Measurements from ENCODE around the gene TNFSF8. TPM values are rescaled to one million over a fixed set of nuclear protein-coding genes. Genes with fewer than 3 reads are reported as not detected.

TNFSF8 gene
- total RNA-seq, 1 experiment from 2014 or later = not detected

DNA sequence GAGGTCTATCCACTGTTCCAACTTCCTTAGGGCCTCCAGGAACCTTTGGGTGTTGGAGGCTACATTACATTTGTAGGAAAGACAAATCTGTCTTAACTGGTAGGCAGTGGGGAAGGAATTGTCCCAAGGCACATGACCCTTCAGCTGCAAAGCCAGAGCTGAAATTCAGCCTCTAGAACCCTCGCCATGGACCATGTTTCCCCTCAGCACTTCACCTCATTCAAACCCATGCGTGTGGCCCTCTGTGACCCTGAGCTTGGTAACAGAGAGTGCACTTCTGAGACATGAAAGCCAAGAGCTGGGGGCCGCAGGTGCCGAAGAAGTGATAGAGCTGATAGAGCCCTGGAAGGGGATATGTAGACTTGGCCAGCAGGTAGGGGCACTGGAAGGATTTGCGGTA is 17.2 kb downstream of the TNFSF8 start:
- DNase-seq (ENCODE audit: low read depth, low spot score) = no peak
- in situ Hi-C loops (cut with HindIII; ENCODE audit: low pct_unique_long_range_greater_than_20kb, low sequenced_read_pairs) = no loop called here

DNA sequence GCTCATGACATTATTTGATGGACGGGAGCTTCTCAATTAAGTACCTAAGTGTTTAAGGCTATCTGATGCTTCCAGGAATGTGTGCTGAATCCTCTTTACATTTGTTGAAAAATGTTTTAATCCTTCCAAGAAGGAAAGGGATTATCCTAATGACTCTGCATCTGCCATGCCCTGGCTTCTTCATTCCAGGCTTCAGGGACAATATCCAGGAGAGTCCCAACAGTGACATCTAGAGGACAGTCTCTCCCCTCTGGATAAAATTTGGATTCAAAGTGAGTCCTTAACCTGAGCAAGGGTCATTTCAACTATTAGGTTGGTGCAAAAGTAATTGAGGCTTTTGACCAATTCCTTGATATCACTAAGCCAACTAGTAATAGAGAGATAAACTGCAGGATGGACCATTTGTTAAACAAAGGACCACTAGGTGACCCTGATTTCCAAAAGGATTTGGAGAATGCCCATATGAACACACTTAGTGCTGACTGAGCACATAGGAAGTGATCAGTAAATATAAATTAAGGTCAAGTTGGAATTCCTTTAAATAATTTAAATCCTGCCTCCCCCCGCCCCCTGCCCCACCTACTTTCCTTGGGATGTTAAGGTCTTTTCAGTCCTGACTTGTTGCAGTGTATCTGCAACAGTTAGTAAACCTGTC is 19.1 kb downstream of the TNFSF8 start:
- peak; percentile 73 for DNase-seq (ENCODE audit: low read depth, low spot score)
- in situ Hi-C loops (cut with HindIII; ENCODE audit: low pct_unique_long_range_greater_than_20kb, low sequenced_read_pairs) = no loop called here

- DNase-seq (ENCODE audit: low read depth, low spot score) = no peak
- in situ Hi-C loops (cut with HindIII; ENCODE audit: low pct_unique_long_range_greater_than_20kb, low sequenced_read_pairs) = no loop called here
Measured at GRCh38 chr9:114910541-114910940, 19.9 kb downstream of the TNFSF8 start.

DNA sequence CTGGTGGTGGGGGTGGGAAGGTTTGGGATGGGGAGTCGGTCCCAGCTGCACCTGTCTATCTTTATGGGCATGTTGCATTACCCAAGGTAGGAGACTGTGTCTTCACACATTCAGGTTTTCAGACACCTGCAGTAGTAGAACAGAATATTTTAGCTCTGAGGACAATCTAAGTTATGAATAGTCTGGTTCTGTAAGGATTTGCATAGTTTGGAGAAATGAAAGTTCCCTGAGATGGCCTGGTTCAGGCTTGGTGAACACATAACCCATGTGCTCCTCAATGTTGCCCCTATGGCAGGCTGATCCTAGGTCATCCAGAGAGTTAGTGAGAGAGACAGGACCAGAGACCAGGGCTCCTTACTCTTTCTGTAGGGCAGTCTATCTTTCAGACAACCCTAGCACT is 20.7 kb downstream of the TNFSF8 start:
- no peak for DNase-seq (ENCODE audit: low read depth, low spot score)
- in situ Hi-C loops (cut with HindIII; ENCODE audit: low pct_unique_long_range_greater_than_20kb, low sequenced_read_pairs) = no loop called here

GRCh38 chr9:114908805-114909448 is 21.5 kb downstream of the TNFSF8 start:
- in situ Hi-C loops (cut with HindIII; ENCODE audit: low pct_unique_long_range_greater_than_20kb, low sequenced_read_pairs) = no loop called here

DNA sequence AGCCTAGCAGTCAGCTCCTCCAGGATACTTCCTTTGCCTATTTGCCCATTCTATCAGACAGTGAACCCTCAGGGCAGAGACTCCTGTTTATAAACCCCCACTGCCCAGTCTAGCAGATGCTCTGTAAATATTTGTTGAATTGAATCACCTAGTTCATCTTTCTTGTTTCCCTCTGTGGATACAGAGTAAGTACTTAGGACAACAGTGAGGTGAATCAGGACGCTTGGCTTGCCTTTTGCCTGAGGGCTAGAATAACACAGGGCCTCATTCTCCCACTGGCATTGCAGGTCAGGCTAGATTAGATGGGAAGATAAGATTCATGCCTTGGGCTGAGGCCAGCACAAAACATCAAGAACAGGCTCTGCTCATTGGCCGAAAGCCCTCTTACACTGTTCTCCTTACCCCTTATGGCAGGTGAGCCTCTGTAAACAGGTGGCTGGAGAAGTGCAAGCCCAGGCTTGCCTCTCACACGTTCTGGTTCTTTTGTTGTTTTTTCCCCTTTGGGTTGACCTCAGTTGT is 22.2 kb downstream of the TNFSF8 start:
- in situ Hi-C loops (cut with HindIII; ENCODE audit: low pct_unique_long_range_greater_than_20kb, low sequenced_read_pairs) = no loop called here
- DNase-seq (ENCODE audit: low read depth, low spot score) = no peak

More at GRCh38 chr9:114908805-114909448, 21.5 kb downstream of the TNFSF8 start:
- no peak for DNase-seq (ENCODE audit: low read depth, low spot score)

DNA sequence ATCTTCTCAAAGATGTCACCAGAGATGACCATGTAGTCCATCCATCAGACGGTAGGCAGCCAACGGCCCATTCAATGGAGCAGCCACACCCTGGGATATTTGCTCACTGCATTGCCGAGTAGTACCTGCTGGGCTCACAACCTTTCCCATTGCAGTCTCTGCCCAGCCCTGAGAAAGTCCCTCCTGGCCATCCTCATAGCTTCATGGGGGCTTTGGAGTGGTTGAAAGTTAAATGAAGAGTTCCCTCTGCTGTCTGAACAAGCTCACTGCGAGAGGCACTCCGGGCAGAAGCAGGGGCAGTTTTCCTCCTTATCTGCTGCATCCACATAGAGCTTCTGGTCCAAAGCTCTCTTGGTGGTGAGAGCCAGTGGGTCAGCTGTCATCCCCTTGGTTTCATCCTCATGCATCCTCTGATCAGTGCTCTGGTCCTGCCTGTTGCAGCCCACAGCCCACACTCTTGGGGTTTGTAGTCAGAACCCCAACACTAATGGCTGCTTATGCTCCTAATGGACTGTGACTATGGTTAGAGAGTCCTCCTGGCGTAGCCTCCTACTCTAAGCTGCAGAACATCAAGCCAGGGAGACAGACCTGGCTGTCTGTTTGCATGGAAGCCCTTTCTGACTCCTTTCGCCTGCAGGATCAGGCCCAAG is 23.3 kb downstream of the TNFSF8 start:
- DNase-seq (ENCODE audit: low read depth, low spot score) = peak; percentile 69
- in situ Hi-C loops (cut with HindIII; ENCODE audit: low pct_unique_long_range_greater_than_20kb, low sequenced_read_pairs) = no loop called here

GRCh38 chr9:114905170-114905940 is 25.0 kb downstream of the TNFSF8 start:
- in situ Hi-C loops (cut with HindIII; ENCODE audit: low pct_unique_long_range_greater_than_20kb, low sequenced_read_pairs) = no loop called here

GRCh38 chr9:114902786-114903524 is 27.4 kb downstream of the TNFSF8 start:
- in situ Hi-C loops (cut with HindIII; ENCODE audit: low pct_unique_long_range_greater_than_20kb, low sequenced_read_pairs) = no loop called here
- no peak for DNase-seq (ENCODE audit: low read depth, low spot score)

More at GRCh38 chr9:114905170-114905940, 25.0 kb downstream of the TNFSF8 start:
- DNase-seq (ENCODE audit: low read depth, low spot score) = no peak

- DNase-seq (ENCODE audit: low read depth, low spot score) = no peak
- in situ Hi-C loops (cut with HindIII; ENCODE audit: low pct_unique_long_range_greater_than_20kb, low sequenced_read_pairs) = no loop called here
Measured at GRCh38 chr9:114900942-114901802, 29.2 kb downstream of the TNFSF8 start.

DNA sequence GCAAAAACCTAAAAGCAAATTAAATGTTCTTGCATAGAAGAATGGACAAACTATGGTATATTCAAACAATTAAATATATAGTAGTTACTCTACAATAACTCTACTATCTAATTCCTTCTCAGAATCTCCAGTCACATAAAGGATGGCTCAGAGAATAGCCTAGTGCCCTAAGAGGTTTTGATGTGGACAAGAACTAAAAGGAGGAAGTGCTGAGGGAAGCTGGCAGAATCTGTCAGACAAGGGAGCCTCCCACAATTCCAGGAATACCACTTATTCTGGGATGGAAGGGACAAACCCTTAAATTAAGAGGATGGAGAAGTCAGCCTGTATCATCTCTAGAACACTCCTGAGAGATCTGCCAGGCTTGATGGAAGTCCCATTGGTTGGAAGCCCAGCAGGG is 30.4 kb downstream of the TNFSF8 start:
- no peak for DNase-seq (ENCODE audit: low read depth, low spot score)
- in situ Hi-C loops (cut with HindIII; ENCODE audit: low pct_unique_long_range_greater_than_20kb, low sequenced_read_pairs) = no loop called here

GRCh38 chr9:114899461-114899860 is 30.9 kb downstream of the TNFSF8 start:
- no peak for DNase-seq (ENCODE audit: low read depth, low spot score)
- in situ Hi-C loops (cut with HindIII; ENCODE audit: low pct_unique_long_range_greater_than_20kb, low sequenced_read_pairs) = no loop called here

DNA sequence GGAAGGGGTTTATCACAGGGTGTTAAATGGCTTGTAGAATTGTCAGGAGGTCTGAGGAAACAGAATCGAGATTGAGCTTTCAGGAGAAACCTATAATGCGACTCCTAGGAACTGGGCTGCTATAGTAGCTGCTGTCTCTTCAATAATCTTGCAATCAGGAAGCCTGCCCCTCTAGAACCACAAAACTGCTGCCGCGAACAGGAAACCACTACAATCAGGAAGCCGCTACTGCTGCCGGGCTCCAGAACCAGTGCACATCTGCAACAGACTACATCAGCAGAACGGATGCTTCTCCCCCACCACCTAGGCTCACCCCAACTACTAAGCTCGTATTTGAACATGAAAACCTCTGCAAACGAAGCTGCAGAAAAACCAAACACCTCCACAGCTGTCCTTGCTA is 31.6 kb downstream of the TNFSF8 start:
- in situ Hi-C loops (cut with HindIII; ENCODE audit: low pct_unique_long_range_greater_than_20kb, low sequenced_read_pairs) = no loop called here
- no peak for DNase-seq (ENCODE audit: low read depth, low spot score)

GRCh38 chr9:114897196-114897595 is 33.2 kb downstream of the TNFSF8 start:
- no peak for DNase-seq (ENCODE audit: low read depth, low spot score)
- in situ Hi-C loops (cut with HindIII; ENCODE audit: low pct_unique_long_range_greater_than_20kb, low sequenced_read_pairs) = no loop called here

- DNase-seq (ENCODE audit: low read depth, low spot score) = no peak
- in situ Hi-C loops (cut with HindIII; ENCODE audit: low pct_unique_long_range_greater_than_20kb, low sequenced_read_pairs) = no loop called here
Measured at GRCh38 chr9:114896344-114896743, 34.0 kb downstream of the TNFSF8 start.

GRCh38 chr9:114895521-114895991 is 34.8 kb downstream of the TNFSF8 start:
- peak; percentile 8 for DNase-seq (ENCODE audit: low read depth, low spot score)

More at GRCh38 chr9:114895521-114895991, 34.8 kb downstream of the TNFSF8 start:
- in situ Hi-C loops (cut with HindIII; ENCODE audit: low pct_unique_long_range_greater_than_20kb, low sequenced_read_pairs) = no loop called here
